HCT116 (cell line): ENCODE results near the gene ATG5.

Experiments
- ATF3 ChIP-seq: IDR thresholded peaks from 2 replicates; pipeline ENCODE4 v1.6.1; 2012
- EZH2 ChIP-seq: fragments of 200-600 bp; sonication (generic); IDR thresholded peaks from 2 replicates; pipeline ENCODE4 v1.6.1; 2017; ENCODE audit warnings: antibody characterized with exemption, mixed run types
- EZH2phosphoT487 ChIP-seq: fragments of 200-600 bp; IDR thresholded peaks from 2 replicates; pipeline ENCODE4 v1.6.1; 2018; ENCODE audit warnings: antibody characterized with exemption, borderline replicate concordance
- MAX ChIP-seq: IDR thresholded peaks from 2 replicates; pipeline ENCODE4 v1.6.1; 2012
- RAD21 ChIP-seq: IDR thresholded peaks from 2 replicates; pipeline ENCODE4 v1.6.1; 2012; ENCODE audit warnings: low read depth, mild to moderate bottlenecking

- TF ChIP-seq EZH2 (no peak), EZH2phosphoT487 (no peak), ATF3 (no peak), RAD21 (no peak), MAX (no peak)
Observed at GRCh38 chr6:106283481-106283880, 42.1 kb downstream of the ATG5 start.
